ENCODE results near the gene FOXL3. TPM values are rescaled to one million over a fixed set of nuclear protein-coding genes. Genes with fewer than 3 reads are reported as not detected.

The FOXL3 gene
- total RNA-seq, 4 donors from 2014 or later, result not detected

DNA sequence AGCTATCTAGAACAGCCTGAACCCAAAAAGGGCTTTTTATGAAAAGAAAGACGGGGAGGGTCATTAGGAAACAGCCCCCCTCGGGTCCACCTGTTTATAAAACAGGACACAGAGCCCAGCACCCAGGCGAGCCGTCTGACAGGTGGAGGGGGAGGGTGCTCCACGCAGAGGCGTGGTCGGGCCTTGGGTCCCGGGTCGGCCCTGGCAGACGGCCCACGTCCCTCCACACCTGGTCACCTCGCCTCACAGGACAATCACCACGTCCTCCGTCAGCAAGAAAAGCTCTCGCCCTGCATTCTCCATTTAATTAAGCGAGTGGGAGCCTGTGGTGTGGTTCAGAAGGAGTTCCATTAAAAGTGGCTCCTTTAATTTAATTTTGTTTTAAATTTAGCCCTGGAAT is 42.3 kb upstream of the FOXL3 start:
- no peak for DNase-seq
- Histone ChIP-seq H3K4me3 (no peak overlapping the region), H3K36me3 (peaks cover 0 to 56% of the 10 kb centered on the region in 2 donors), H3K9me3 (no peaks in the 10 kb centered on the region), H3K27ac (no peak overlapping the region), H3K4me1 (no peaks in the 10 kb centered on the region), H3K27me3 (no peaks in the 10 kb centered on the region)
- in situ Hi-C loops (cut with MboI; ENCODE audit: low sequenced_read_pairs in 4 of 4) (no loop called here), intact Hi-C loops (cut with DNase I; ENCODE audit: low total_unique reads) (no loop called here)
- ATAC-seq, result no peak
- TF ChIP-seq POLR2A (IDR thresholded peaks at IDR 0.05), result no peak
- TF ChIP-seq, protein P1, sequence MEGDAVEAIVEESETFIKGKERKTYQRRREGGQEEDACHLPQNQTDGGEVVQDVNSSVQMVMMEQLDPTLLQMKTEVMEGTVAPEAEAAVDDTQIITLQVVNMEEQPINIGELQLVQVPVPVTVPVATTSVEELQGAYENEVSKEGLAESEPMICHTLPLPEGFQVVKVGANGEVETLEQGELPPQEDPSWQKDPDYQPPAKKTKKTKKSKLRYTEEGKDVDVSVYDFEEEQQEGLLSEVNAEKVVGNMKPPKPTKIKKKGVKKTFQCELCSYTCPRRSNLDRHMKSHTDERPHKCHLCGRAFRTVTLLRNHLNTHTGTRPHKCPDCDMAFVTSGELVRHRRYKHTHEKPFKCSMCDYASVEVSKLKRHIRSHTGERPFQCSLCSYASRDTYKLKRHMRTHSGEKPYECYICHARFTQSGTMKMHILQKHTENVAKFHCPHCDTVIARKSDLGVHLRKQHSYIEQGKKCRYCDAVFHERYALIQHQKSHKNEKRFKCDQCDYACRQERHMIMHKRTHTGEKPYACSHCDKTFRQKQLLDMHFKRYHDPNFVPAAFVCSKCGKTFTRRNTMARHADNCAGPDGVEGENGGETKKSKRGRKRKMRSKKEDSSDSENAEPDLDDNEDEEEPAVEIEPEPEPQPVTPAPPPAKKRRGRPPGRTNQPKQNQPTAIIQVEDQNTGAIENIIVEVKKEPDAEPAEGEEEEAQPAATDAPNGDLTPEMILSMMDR (IDR thresholded peaks at IDR 0.05 in 4 of 5, conservative IDR thresholded peaks at IDR 0.05 in 1 of 5), result no peak

DNA sequence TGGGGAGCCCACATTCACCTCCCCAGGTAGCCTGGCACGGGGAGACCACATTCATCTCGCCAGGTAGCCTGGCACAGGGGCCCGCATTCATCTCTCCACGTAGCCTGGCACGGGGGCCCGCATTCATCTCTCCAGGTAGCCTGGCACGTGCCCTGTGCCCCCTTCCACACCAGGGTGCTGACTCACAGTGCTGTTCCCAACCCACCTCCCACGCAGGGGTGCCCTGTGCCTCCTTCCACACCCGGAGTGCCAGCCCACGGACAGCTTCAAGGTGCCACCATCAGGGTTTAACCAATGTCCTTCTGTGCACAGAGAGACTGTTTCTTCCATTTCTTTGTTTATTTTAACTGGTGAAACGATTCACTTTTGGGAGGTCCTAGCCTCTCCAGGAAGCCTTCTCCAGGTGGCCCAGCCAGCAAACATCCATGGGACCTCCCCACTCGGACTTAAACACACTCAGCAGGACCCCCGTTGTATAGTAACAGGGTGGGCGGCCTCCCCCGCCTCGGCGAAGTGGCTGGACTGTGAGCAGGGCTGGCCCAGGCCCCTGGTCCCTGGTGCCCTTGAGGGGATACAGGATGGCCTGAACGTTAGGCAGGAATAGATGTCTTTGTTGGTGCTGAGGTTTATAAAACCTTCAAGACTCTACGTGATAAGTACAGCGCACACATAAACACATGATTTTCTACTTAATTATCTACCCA is 41.1 kb upstream of the FOXL3 start:
- Histone ChIP-seq H3K9me3 (no peaks in the 10 kb centered on the region), H3K36me3 (peaks cover 0 to 56% of the 10 kb centered on the region in 2 donors), H3K27me3 (no peaks in the 10 kb centered on the region), H3K4me1 (peaks cover 0 to 4% of the 10 kb centered on the region in 2 donors), H3K4me3 (no peak overlapping the region), H3K27ac (no peak overlapping the region)
- in situ Hi-C loops (cut with MboI; ENCODE audit: low sequenced_read_pairs in 4 of 4) (no loop called here), intact Hi-C loops (cut with DNase I; ENCODE audit: low total_unique reads) (no loop called here)
- ATAC-seq, result no peak
- DNase-seq, result no peak
- no peak for TF ChIP-seq POLR2A (IDR thresholded peaks at IDR 0.05)
- TF ChIP-seq, protein P1 (IDR thresholded peaks at IDR 0.05 in 4 of 5, conservative IDR thresholded peaks at IDR 0.05 in 1 of 5), result no peak

DNA sequence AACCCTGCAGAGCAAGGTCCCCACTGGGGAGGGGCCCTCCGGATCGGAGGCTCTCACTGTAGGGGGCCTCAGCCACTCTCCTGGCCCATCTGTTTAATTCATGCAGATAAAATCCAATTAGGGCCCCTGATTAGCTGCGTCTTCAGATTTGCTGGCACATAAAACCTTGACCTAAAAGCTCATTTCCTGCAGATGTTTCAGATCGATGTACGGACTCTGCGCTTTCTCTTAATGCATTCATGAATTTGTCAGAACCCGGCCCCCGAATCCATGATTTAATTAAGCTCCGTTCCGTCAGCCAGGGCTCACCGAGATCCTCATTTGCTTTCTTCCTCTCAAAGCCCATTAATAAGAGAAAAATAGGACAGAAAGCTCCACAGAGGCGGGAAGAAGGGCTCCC is 40.0 kb upstream of the FOXL3 start:
- DNase-seq, result no peak
- in situ Hi-C loops (cut with MboI; ENCODE audit: low sequenced_read_pairs in 4 of 4), result no loop called here
- peaks cover 0 to 56% of the 10 kb centered on the region in 2 donors for H3K36me3 ChIP-seq
- no peaks in the 10 kb centered on the region for H3K27me3 ChIP-seq
- intact Hi-C loops (cut with DNase I; ENCODE audit: low total_unique reads), result no loop called here
- TF ChIP-seq POLR2A (IDR thresholded peaks at IDR 0.05), result no peak
- TF ChIP-seq, protein P1 (IDR thresholded peaks at IDR 0.05 in 4 of 5, conservative IDR thresholded peaks at IDR 0.05 in 1 of 5), result no peak
- H3K9me3 ChIP-seq, result no peaks in the 10 kb centered on the region
- ATAC-seq, result no peak
- H3K4me3 ChIP-seq, result no peak overlapping the region
- no peak overlapping the region for H3K27ac ChIP-seq
- peaks cover 0 to 4% of the 10 kb centered on the region in 2 donors for H3K4me1 ChIP-seq

DNA sequence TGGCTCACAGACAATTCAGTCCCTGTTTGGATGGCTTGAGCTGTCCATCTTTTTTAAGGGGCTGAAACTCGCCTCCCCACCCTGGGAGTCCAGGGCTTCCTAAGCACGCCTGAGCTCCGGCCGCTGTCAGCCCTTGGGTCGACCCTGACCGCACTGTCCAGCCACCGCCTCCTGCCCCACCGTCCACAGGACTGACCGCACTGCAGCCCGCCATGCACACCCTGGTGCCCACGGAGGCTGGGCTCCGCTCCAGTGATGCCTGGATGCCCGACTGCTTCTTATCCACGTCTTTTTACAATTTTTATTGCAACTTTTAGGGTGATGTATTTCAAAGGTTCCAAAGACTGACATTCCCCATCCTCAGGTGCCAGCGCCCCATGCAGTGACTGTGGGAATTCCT is 39.4 kb upstream of the FOXL3 start:
- H3K27ac ChIP-seq, result no peak overlapping the region
- intact Hi-C loops (cut with DNase I; ENCODE audit: low total_unique reads), result no loop called here

More for the DNA sequence above, 39.4 kb upstream of the FOXL3 start:
- TF ChIP-seq, protein P1 (IDR thresholded peaks at IDR 0.05 in 4 of 5, conservative IDR thresholded peaks at IDR 0.05 in 1 of 5), result no peak
- no peak for TF ChIP-seq POLR2A (IDR thresholded peaks at IDR 0.05)
- Histone ChIP-seq H3K36me3 (peaks cover 0 to 61% of the 10 kb centered on the region in 2 donors), H3K4me1 (peaks cover 0 to 4% of the 10 kb centered on the region in 2 donors), H3K9me3 (no peaks in the 10 kb centered on the region), H3K27me3 (no peaks in the 10 kb centered on the region), H3K4me3 (no peak overlapping the region)
- ATAC-seq, result no peak
- in situ Hi-C loops (cut with MboI; ENCODE audit: low sequenced_read_pairs in 4 of 4), result no loop called here
- DNase-seq, result no peak
